Neural crest cell (in vitro differentiated cells): ENCODE data around the gene HTR2C. TPM values are rescaled to one million over a fixed set of nuclear protein-coding genes. Genes with fewer than 3 reads are reported as not detected.

Experiments used
- DNase-seq: peaks from one replicate; pipeline ENCODE4 v3.0.0; 2021; ENCODE audit warnings: low read depth, mixed read lengths, low spot score
- H3K27ac Mint-ChIP-seq: one replicate; pipeline ENCODE4 v1.8.0; 2021; ENCODE audit warnings: mild to moderate bottlenecking, mixed read lengths; ENCODE audit not compliant: unreplicated experiment
- H3K27me3 Mint-ChIP-seq: 2 replicates; pipeline ENCODE4 v1.8.0; 2021; ENCODE audit warnings: low read depth, mild to moderate bottlenecking, mixed read lengths
- H3K36me3 Mint-ChIP-seq: 2 replicates; pipeline ENCODE4 v1.8.0; 2021; ENCODE audit warnings: low read depth, mild to moderate bottlenecking, mixed read lengths
- H3K4me1 Mint-ChIP-seq: 2 replicates; pipeline ENCODE4 v1.8.0; 2021; ENCODE audit warnings: mixed read lengths
- H3K4me3 Mint-ChIP-seq: one replicate; pipeline ENCODE4 v1.8.0; 2021; ENCODE audit warnings: mild to moderate bottlenecking, mixed read lengths
- H3K9me3 Mint-ChIP-seq: 2 replicates; pipeline ENCODE4 v1.8.0; 2021; ENCODE audit warnings: mixed read lengths
- total RNA-seq: library from RNA; stranded (reverse); gene quantifications from 2 replicates; pipeline ENCODE4 v1.2.1, GENCODE V29; 2021
- TF ChIP-seq, protein P1 (sequence below): fragments of 200-600 bp; sonication (generic); conservative IDR thresholded peaks from 2 replicates; pipeline ENCODE4 v1.5.0; 2021; ENCODE audit warnings: antibody characterized with exemption, mild to moderate bottlenecking

The HTR2C gene
- total RNA-seq, 1 donor from 2014 or later, result 0.07 TPM

DNA sequence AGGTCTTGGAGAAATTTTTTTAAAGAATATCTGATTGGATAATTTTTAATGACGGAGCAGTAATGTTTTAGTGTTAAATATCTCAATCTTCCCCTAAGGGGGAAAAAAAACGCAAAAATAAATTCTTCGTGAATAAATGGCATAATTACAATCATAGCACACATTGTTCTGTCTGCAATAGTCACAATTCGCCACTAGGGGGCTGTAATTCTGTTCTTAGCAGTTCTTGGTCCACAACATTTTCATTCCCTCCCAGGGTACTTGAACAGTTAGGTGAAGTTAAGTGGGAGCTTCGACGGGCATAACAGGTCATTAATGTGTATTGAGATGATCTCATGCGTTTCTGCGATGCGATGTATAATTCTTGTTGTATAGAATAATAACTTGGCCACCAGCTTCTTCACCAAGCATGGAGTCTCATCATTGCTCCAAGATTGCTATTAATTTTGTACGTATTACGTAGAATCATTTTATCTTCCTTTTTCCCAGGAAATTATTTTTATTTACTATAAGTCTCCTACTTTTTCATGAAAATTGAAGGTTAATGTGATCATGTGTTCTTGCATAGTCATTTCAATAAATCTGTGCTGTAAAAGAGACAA, 27.2 kb downstream of the HTR2C start:
- peak; percentile 46 for DNase-seq
- H3K27me3 Mint-ChIP-seq, result peaks cover 21% of the 10 kb centered on the region

DNA sequence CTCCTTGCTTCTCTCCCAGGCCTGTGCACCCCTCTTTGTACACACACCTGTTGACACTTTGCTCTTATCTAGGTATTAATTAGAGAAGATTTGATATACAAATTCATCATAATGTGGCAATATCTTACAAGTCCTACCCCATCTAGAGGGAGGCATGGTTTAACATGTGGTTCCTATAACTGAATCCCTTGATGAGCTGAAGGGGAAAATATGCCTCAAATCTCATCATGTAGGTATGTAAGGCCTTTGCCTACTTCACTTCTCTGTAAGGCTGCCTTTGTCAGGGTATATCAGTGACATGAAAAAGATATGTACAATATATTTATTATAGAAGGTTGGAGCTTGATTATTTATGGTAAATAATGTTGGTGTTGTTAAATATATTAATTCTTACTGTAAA, 31.9 kb downstream of the HTR2C start:
- TF ChIP-seq, protein P1, sequence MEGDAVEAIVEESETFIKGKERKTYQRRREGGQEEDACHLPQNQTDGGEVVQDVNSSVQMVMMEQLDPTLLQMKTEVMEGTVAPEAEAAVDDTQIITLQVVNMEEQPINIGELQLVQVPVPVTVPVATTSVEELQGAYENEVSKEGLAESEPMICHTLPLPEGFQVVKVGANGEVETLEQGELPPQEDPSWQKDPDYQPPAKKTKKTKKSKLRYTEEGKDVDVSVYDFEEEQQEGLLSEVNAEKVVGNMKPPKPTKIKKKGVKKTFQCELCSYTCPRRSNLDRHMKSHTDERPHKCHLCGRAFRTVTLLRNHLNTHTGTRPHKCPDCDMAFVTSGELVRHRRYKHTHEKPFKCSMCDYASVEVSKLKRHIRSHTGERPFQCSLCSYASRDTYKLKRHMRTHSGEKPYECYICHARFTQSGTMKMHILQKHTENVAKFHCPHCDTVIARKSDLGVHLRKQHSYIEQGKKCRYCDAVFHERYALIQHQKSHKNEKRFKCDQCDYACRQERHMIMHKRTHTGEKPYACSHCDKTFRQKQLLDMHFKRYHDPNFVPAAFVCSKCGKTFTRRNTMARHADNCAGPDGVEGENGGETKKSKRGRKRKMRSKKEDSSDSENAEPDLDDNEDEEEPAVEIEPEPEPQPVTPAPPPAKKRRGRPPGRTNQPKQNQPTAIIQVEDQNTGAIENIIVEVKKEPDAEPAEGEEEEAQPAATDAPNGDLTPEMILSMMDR, result no peak
- no peak for DNase-seq
- Mint-ChIP-seq H3K4me1 (no peaks in the 10 kb centered on the region), H3K36me3 (no peaks in the 10 kb centered on the region), H3K9me3 (no peaks in the 10 kb centered on the region), H3K4me3 (no peak overlapping the region), H3K27ac (no peak overlapping the region), H3K27me3 (no peaks in the 10 kb centered on the region)

More for the DNA sequence above, 27.2 kb downstream of the HTR2C start:
- Mint-ChIP-seq H3K36me3 (no peaks in the 10 kb centered on the region), H3K27ac (no peak overlapping the region), H3K4me1 (no peaks in the 10 kb centered on the region), H3K4me3 (no peak overlapping the region), H3K9me3 (no peaks in the 10 kb centered on the region)
- TF ChIP-seq, protein P1, result peak; percentile 88

DNA sequence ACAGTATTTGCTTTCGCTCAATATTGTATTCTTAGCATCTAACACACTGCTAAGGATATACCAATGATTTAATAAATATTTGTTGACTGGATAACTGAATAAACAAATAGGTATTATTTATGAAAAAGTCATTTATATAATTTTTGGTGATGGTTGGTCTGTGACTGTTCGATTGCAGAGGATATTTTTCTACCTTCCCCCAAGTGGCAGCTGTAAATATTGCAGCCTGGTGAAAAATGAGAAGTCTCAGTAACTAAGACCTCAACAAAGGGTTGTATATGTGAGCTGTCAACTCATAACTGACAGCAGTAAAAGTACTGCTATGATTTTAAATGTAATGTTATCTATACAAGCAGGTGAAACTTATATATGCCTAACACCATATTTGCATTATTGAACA, 36.0 kb downstream of the HTR2C start:
- H3K9me3 Mint-ChIP-seq, result no peaks in the 10 kb centered on the region
- H3K4me1 Mint-ChIP-seq, result no peaks in the 10 kb centered on the region

DNA sequence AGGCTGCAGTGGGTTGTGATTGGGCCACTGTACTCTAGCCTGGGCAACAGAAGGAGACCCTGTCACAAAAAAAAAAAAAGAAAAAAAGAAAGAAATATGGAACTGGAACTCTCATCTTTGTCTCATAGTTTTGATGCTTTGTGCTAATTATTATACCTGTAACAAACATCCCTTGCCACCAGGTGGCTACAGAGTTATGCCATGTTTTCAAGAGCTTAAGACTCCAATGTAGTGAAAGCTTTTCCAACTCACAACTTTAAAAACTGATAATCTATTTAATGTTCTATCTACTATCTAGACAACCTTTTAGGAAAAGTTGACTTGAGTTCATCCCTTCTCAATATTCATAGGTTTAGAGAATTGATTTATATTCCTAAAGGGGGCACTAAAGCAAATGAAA, 42.4 kb downstream of the HTR2C start:
- Mint-ChIP-seq H3K36me3 (no peaks in the 10 kb centered on the region), H3K4me1 (no peaks in the 10 kb centered on the region), H3K4me3 (no peak overlapping the region), H3K9me3 (peaks cover 3% of the 10 kb centered on the region), H3K27ac (no peak overlapping the region), H3K27me3 (no peaks in the 10 kb centered on the region)
- TF ChIP-seq, protein P1, result peak; percentile 70
- DNase-seq, result no peak

More for the DNA sequence above, 36.0 kb downstream of the HTR2C start:
- Mint-ChIP-seq H3K4me3 (no peak overlapping the region), H3K27me3 (no peaks in the 10 kb centered on the region), H3K27ac (no peak overlapping the region), H3K36me3 (no peaks in the 10 kb centered on the region)
- DNase-seq, result peak; percentile 9
- TF ChIP-seq, protein P1, result peak; percentile 68

DNA sequence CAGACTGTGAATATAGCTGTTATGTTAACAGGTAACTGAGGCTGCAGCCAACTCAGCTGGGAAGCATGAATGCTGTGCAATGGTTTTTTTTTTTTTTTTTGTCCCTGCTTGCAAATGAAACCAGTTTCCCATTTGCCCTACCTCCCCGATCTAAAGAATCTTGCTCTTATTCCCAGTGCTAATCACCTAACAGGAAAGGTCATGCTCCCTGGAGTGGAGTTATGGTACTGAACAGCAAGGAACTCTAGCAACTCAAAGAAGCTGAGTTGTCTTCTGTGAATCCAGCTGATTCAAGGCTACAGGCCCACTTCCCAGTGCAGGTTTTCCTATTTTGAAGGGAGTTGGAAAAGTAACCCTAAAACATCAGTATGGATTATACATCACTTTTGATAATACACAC, 52.1 kb downstream of the HTR2C start:
- no peaks in the 10 kb centered on the region for H3K36me3 Mint-ChIP-seq

More for the DNA sequence above, 52.1 kb downstream of the HTR2C start:
- Mint-ChIP-seq H3K9me3 (no peaks in the 10 kb centered on the region), H3K27me3 (no peaks in the 10 kb centered on the region), H3K27ac (no peak overlapping the region), H3K4me1 (no peaks in the 10 kb centered on the region), H3K4me3 (no peak overlapping the region)
- no peak for DNase-seq
- TF ChIP-seq, protein P1, result no peak
